ENCODE results near the gene ATP1A1.

GRCh38 chr1:116328671-116329070 lies 44.4 kb upstream of the ATP1A1 start:
- TF ChIP-seq SP1 (IDR thresholded peaks at IDR 0.05), result no peak
- no peak for TF ChIP-seq BHLHE40 (IDR thresholded peaks at IDR 0.05; ENCODE audit: borderline replicate concordance)
- TF ChIP-seq ELF4 (IDR thresholded peaks at IDR 0.05), result no peak
- no peak for TF ChIP-seq FOXM1 (IDR thresholded peaks at IDR 0.05; ENCODE audit: borderline replicate concordance)
